K562 (cell line): ENCODE data around the gene KCNN3. TPM values are rescaled to one million over a fixed set of nuclear protein-coding genes. Genes with fewer than 3 reads are reported as not detected.

ENCODE experiments used
- ATAC-seq: fragments of 200-7000 bp; cut with Tn5 transposase; 3 replicates; pipeline ENCODE4 v1.9.1; 2020; ENCODE audit warnings: moderate library complexity
- BruUV-seq: library from RNA; stranded (reverse); fragments of 400-500 nt; replicated peaks from 2 replicates; lab custom pipeline; 2021; lab: Mats Ljungman, UMichigan
- CTCF ChIA-PET: fragments of 300-600 bp; formaldehyde crosslinking; extraction: SDS; loops from one replicate; lab custom pipeline; 2021; ENCODE audit warnings: low intra/inter-chr PET ratio; lab: Yijun Ruan, JAX
- POLR2A ChIA-PET: fragments of 300-600, 350-650 bp; sonication (Branson Sonifier 250); formaldehyde crosslinking; extraction: SDS; loops from one replicate; lab custom pipeline; 2021; ENCODE audit warnings: antibody characterized with exemption, inconsistent platforms; lab: Yijun Ruan, JAX
- DNase-seq, 4 experiments: peaks; one replicate each; pipeline versions ENCODE4 v3.0.0 to v3.0.0-alpha.2; 2011 to 2018; ENCODE audit warnings: low spot score in 3 of 4, mixed read lengths in 3 of 4; ENCODE audit errors: extremely low read depth in 1 of 4
- FAIRE-seq: peaks from 2 replicates; lab custom pipeline; 2011; peaks lifted over from hg19 to GRCh38; lab: Jason Lieb, UNC
- H2AFZ ChIP-seq: 2 replicates; pipeline ENCODE4 v1.6.0; 2011; ENCODE audit warnings: low read depth, low read length, control low read depth, inconsistent platforms
- H3K27ac ChIP-seq: fragments of 200-600 bp; 3 replicates; pipeline ENCODE4 v1.8.0; 2011; ENCODE audit warnings: low read depth, mild to moderate bottlenecking, control low read depth, inconsistent platforms, low read length, moderate library complexity, mixed read lengths; ENCODE audit errors: extremely low read depth
- H3K27me3 ChIP-seq, 2 experiments: fragments of 300-600 bp in 1 of 2; 2 replicates in 1 of 2; 3 replicates in 1 of 2; pipeline versions ENCODE4 v1.6.0 to v1.8.0; 2011; ENCODE audit warnings: inconsistent platforms in 2 of 2, low read length in 2 of 2, mild to moderate bottlenecking in 1 of 2, mixed read lengths in 1 of 2, moderate library complexity in 1 of 2; ENCODE audit not compliant: control insufficient read depth in 2 of 2, insufficient read depth in 2 of 2
- H3K36me3 ChIP-seq: fragments of 300-600 bp; 3 replicates; pipeline ENCODE4 v1.8.0; 2011; ENCODE audit warnings: mild to moderate bottlenecking, low read length, inconsistent platforms; ENCODE audit not compliant: control insufficient read depth, insufficient read depth
- H3K4me1 ChIP-seq, 2 experiments: fragments of 200-600 bp in 1 of 2; replicated peaks in 1 of 2; 2 replicates in 1 of 2; 3 replicates in 1 of 2; pipeline versions ENCODE4 v1.5.1 to v1.8.0; 2011; ENCODE audit warnings: inconsistent platforms in 2 of 2, low read length in 2 of 2, mild to moderate bottlenecking in 1 of 2, mixed read lengths in 1 of 2, moderate library complexity in 1 of 2; ENCODE audit not compliant: control insufficient read depth in 2 of 2, insufficient read depth in 2 of 2
- H3K4me2 ChIP-seq: 2 replicates; pipeline ENCODE4 v1.6.1; 2011; ENCODE audit warnings: low read length, control low read depth, inconsistent platforms, mixed read lengths; ENCODE audit not compliant: insufficient read depth
- H3K4me3 ChIP-seq: fragments of 200-600 bp; sonication (generic), shearing (Covaris generic); 2 replicates; pipeline ENCODE4 v1.5.1; 2016; ENCODE audit warnings: control low read depth, inconsistent platforms
- H3K79me2 ChIP-seq: fragments of 200-600 bp; 3 replicates; pipeline ENCODE4 v1.8.0; 2011; ENCODE audit warnings: low read length, inconsistent platforms; ENCODE audit not compliant: control insufficient read depth, insufficient read depth
- H3K9ac ChIP-seq, 2 experiments: 2 replicates each; pipeline versions ENCODE4 v1.6.0 to v1.6.1; 2011; ENCODE audit warnings: low read depth in 2 of 2, low read length in 2 of 2, control low read depth in 1 of 2, inconsistent platforms in 1 of 2, mild to moderate bottlenecking in 1 of 2, mixed read lengths in 1 of 2; ENCODE audit not compliant: insufficient read depth in 1 of 2
- H3K9me1 ChIP-seq: one replicate; pipeline ENCODE4 v1.6.0; 2011; ENCODE audit warnings: inconsistent platforms, mild to moderate bottlenecking, low read length, moderate library complexity; ENCODE audit not compliant: control insufficient read depth, insufficient read depth
- H3K9me3 ChIP-seq: replicated peaks from 2 replicates; pipeline ENCODE4 v1.5.1; 2011; ENCODE audit warnings: low read depth, low read length, inconsistent platforms; ENCODE audit not compliant: control insufficient read depth, insufficient read depth
- H4K20me1 ChIP-seq: replicated peaks from 2 replicates; pipeline ENCODE4 v1.6.1; 2011; ENCODE audit warnings: low read length, inconsistent platforms, mixed read lengths; ENCODE audit not compliant: control insufficient read depth, insufficient read depth
- BMI1 ChIP-seq: fragments of 150-350 bp; IDR thresholded peaks from 2 replicates; pipeline ENCODE4 v1.6.1; 2014; ENCODE audit warnings: low read length
- CREB3L1 ChIP-seq: fragments of 450-650 bp; IDR thresholded peaks from 2 replicates; pipeline ENCODE4 v1.6.1; 2014; ENCODE audit warnings: low read depth, mild to moderate bottlenecking, moderate library complexity, borderline replicate concordance
- DPF2 ChIP-seq: fragments of 450-650 bp; IDR thresholded peaks from 2 replicates; pipeline ENCODE4 v1.6.1; 2016
- FOS ChIP-seq: IDR thresholded peaks from 3 replicates; pipeline ENCODE4 v1.6.1; 2011; ENCODE audit not compliant: insufficient read length; ENCODE audit errors: extremely low read depth
- FOXO4 ChIP-seq: fragments of 450-650 bp; formaldehyde crosslinking; IDR thresholded peaks from 2 replicates; pipeline ENCODE4 v1.4.0; 2020; ENCODE audit warnings: mild to moderate bottlenecking, moderate library complexity
- FOXP4 ChIP-seq: sonication (generic); formaldehyde crosslinking; IDR thresholded peaks from 2 replicates; pipeline ENCODE4 v1.8.0; 2022; ENCODE audit warnings: mild to moderate bottlenecking, missing genetic modification reagents, borderline replicate concordance
- GATAD2A ChIP-seq: fragments of 450-650 bp; IDR thresholded peaks from 2 replicates; pipeline ENCODE4 v1.6.1; 2017
- GTF2A2 ChIP-seq: IDR thresholded peaks from 2 replicates; pipeline ENCODE4 v1.6.1; 2016; ENCODE audit warnings: mild to moderate bottlenecking, missing genetic modification characterization, missing compliant biosample characterization
- HLTF ChIP-seq: fragments of 450-650 bp; IDR thresholded peaks from 2 replicates; pipeline ENCODE4 v1.6.1; 2016
- KDM1A ChIP-seq, 2 experiments: fragments of 450-650 bp; IDR thresholded peaks; 2 replicates each; pipeline ENCODE4 v1.6.1; 2016; ENCODE audit warnings: mild to moderate bottlenecking in 2 of 2
- KHSRP ChIP-seq: fragments of 450-650 bp; IDR thresholded peaks from 2 replicates; pipeline ENCODE4 v1.6.1; 2017
- MAFG ChIP-seq: fragments of 450-650 bp; conservative IDR thresholded peaks from 2 replicates; pipeline ENCODE4 v1.6.1; 2016; ENCODE audit warnings: missing genetic modification characterization, missing compliant biosample characterization
- MEIS2 ChIP-seq: fragments of 450-650 bp; IDR thresholded peaks from 2 replicates; pipeline ENCODE4 v1.6.1; 2014; ENCODE audit warnings: mild to moderate bottlenecking; ENCODE audit not compliant: partially characterized antibody
- POLR2B ChIP-seq: fragments of 450-650 bp; IDR thresholded peaks from 2 replicates; pipeline ENCODE4 v1.6.1; 2018; ENCODE audit warnings: low read depth; ENCODE audit not compliant: partially characterized antibody
- SMARCA4 ChIP-seq: fragments of 450-650 bp; IDR thresholded peaks from 2 replicates; pipeline ENCODE4 v1.6.1; 2016
- SRSF1 ChIP-seq: fragments of 200-400 bp; formaldehyde crosslinking; IDR thresholded peaks from 2 replicates; pipeline ENCODE4 v1.6.1; 2017; ENCODE audit warnings: mild to moderate bottlenecking, low read depth, low read length, moderate library complexity
- ZNF165 ChIP-seq: fragments of 250-450 bp; sonication (Bioruptor Pico); IDR thresholded peaks from 2 replicates; pipeline ENCODE4 v1.4.0; 2020; ENCODE audit warnings: borderline replicate concordance
- ZNF445 ChIP-seq: fragments of 250-450 bp; sonication (Bioruptor Pico); IDR thresholded peaks from 2 replicates; pipeline ENCODE4 v1.4.0; 2020; ENCODE audit warnings: low read depth, mild to moderate bottlenecking, moderate library complexity
- WGBS: fragments of 100-300 bp; shearing (Covaris generic); methylation state at CpG from one replicate; pipeline ENCODE4 v1.1.6; 2016; ENCODE audit warnings: low coverage, mixed read lengths; ENCODE audit not compliant: insufficient coverage; ENCODE audit errors: missing lambda C conversion rate; 5-methylcytosine and 5-hydroxymethylcytosine counted together
- in situ Hi-C: fragments of 300-500 bp; cut with MboI; formaldehyde crosslinking; loops from 4 replicates; pipeline ENCODE4 v1.15.0; 2018; ENCODE audit warnings: inconsistent platforms, mixed read lengths
- intact Hi-C: fragments of 100-400 bp; cut with micrococcal nuclease; formaldehyde crosslinking; loops from 2 replicates; pipeline ENCODE4 v1.14.2; 2022
- polyA plus RNA-seq, 8 experiments: library from polyadenylated mRNA; depleted of rRNA in 4 of 8; stranded (reverse) in 5 of 8; unstranded in 3 of 8; fragments of >200 nt; fragmentation: Nextera tagmentation in 2 of 8; fragmentation: Illumina TruSeq in 1 of 8; extraction: Ambion mirVana in 2 of 8; extraction: Trizol in 1 of 8; gene quantifications; 2 replicates each; pipeline versions ENCODE4 v1.2.1 to v1.2.3, GENCODE V29; 2011 to 2014; ENCODE audit warnings: inconsistent platforms in 1 of 8, missing spikeins in 1 of 8
- total RNA-seq, 7 experiments: library from RNA; depleted of rRNA in 6 of 7; stranded (reverse); fragments of >200 nt in 6 of 7; fragmentation: Illumina TruSeq in 2 of 7; extraction: Trizol in 2 of 7; gene quantifications; 2 replicates each; pipeline versions ENCODE4 v1.2.1 to v1.2.3, GENCODE V29; 2011 to 2021; ENCODE audit warnings: low replicate concordance in 1 of 7

The KCNN3 gene
- total and polyA plus RNA-seq, 9 of the 15 experiments (the other 6 are each of a cell fraction or from before 2014, with no cell fraction given), result 0.02 to 0.03 TPM; not detected in 7

DNA sequence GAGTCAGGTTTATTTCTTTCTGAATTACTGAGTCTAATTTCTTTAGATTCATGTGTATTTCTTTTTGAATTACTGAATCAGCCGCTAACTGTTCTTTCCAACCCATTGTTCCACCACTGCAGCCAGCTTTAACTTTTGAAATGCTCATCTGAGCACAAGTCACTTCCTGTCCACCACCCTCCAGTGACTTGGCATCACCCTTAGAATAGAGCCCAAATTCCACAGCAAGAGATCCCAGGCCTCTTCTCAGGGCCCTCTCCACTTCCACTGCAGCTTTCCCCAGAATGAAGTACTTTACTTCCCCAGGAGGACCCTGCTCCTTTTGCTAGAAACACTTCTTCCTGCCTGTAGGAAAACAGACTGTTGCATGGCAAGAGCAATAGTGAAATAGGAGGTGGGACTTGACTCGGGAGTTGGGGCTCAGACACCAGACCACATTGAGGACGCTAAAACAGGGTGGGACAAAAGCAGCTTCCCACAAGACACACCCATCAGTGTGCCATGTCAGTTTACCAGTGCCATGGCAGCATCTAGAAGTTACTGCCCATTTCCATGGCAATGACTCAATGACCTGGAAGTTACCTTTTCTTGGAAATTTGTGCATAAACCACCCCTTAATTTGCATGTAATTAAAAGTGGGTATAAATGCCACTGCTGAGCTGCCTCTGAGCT is 205.6 kb downstream of the KCNN3 start:
- POLR2A ChIA-PET, result interaction anchor here (0.6 to 0.7 kb wide), 3 partner anchors 104 to 247 kb away, joined by 3 read pairs; no protein-coding TSS in a partner anchor
- H3K27me3 ChIP-seq, result peaks cover 3 to 11% of the 10 kb centered on the region in 2 experiments; a peak in 1 of 5 replicates
- BruUV-seq, result no TSS peak
- ATAC-seq, result no peak
- no peaks in the 10 kb centered on the region for H3K4me1 ChIP-seq
- WGBS, result 12% methylated on average over 3 of the region's 3 CpGs
- in situ Hi-C loops (no loop called here), intact Hi-C loops (loop anchor here (5.0 kb wide), 2 partner anchors 83 to 398 kb away; partner anchors contain the start of gene EFNA4)
- H3K27ac ChIP-seq, result no peak overlapping the region
- no peak overlapping the region for H3K9ac ChIP-seq
- FAIRE-seq, result no peak
- H3K79me2 ChIP-seq, result no peaks in the 10 kb centered on the region
- CTCF ChIA-PET, result interaction anchor here (0.8 kb wide), 1 partner anchor 902 kb away, joined by 4 read pairs; no protein-coding TSS in a partner anchor
- no peak overlapping the region for H2AFZ ChIP-seq
- TF ChIP-seq FOS (no peak), MEIS2 (no peak), FOXO4 (no peak), SMARCA4 (no peak), ZNF165 (CRISPR knock-in tag) (no peak), MAFG (no peak), FOXP4 (no peak), CREB3L1 (no peak), SRSF1 (no peak), GATAD2A (no peak), POLR2B (no peak), KHSRP (no peak), GTF2A2 (tag) (no peak), KDM1A (IDR thresholded peaks at IDR 0.05) (no peak), ZNF445 (no peak), DPF2 (no peak), HLTF (no peak), BMI1 (no peak)
- H3K9me3 ChIP-seq, result no peaks in the 10 kb centered on the region
- H3K4me3 ChIP-seq, result no peak overlapping the region
- no peaks in the 10 kb centered on the region for H4K20me1 ChIP-seq
- no peak overlapping the region for H3K4me2 ChIP-seq
- H3K9me1 ChIP-seq, result no peaks in the 10 kb centered on the region
- DNase-seq, result no peak
- H3K36me3 ChIP-seq, result no peaks in the 10 kb centered on the region
